ENCODE results near the gene CTSG.
"Not testable (repeated sequence)": the region's sequence is repeated elsewhere in the genome, so short reads cannot be mapped to it uniquely, and the experiment has no call there.

CTSG gene

GRCh38 chr14:24591004-24591403 is 15.0 kb upstream of the CTSG start:
- H3K4me1 ChIP-seq (ENCODE audit: control insufficient read depth, insufficient read depth, low read length); H3K9ac ChIP-seq (ENCODE audit: low read length); H3K4me3 ChIP-seq (ENCODE audit: low read length); H3K9me3 ChIP-seq (ENCODE audit: control insufficient read depth, low read length); H3K36me3 ChIP-seq (ENCODE audit: control insufficient read depth, insufficient read depth, low read length); H3K27me3 ChIP-seq (ENCODE audit: control insufficient read depth, insufficient read depth, low read length): not testable (repeated sequence)

- not testable (repeated sequence) for H3K9ac ChIP-seq (ENCODE audit: low read length); H3K4me3 ChIP-seq (ENCODE audit: low read length); H3K4me1 ChIP-seq (ENCODE audit: control insufficient read depth, insufficient read depth, low read length); H3K36me3 ChIP-seq (ENCODE audit: control insufficient read depth, insufficient read depth, low read length); H3K9me3 ChIP-seq (ENCODE audit: control insufficient read depth, low read length); H3K27me3 ChIP-seq (ENCODE audit: control insufficient read depth, insufficient read depth, low read length)
Observed at GRCh38 chr14:24584402-24584801, 8.4 kb upstream of the CTSG start.

GRCh38 chr14:24578558-24578957 is 2.5 kb upstream of the CTSG start:
- Histone ChIP-seq H3K4me3 (ENCODE audit: low read length) (no peak overlapping the region), H3K36me3 (ENCODE audit: control insufficient read depth, insufficient read depth, low read length) (no peaks in the 10 kb centered on the region), H3K4me1 (ENCODE audit: control insufficient read depth, insufficient read depth, low read length) (no peaks in the 10 kb centered on the region), H3K9ac (ENCODE audit: low read length) (no peak overlapping the region), H3K27me3 (ENCODE audit: control insufficient read depth, insufficient read depth, low read length) (no peaks in the 10 kb centered on the region), H3K9me3 (ENCODE audit: control insufficient read depth, low read length) (no peaks in the 10 kb centered on the region)

- no peak overlapping the region for H3K4me3 ChIP-seq (ENCODE audit: low read length)
- H3K4me1 ChIP-seq (ENCODE audit: control insufficient read depth, insufficient read depth, low read length): no peaks in the 10 kb centered on the region
- no peaks in the 10 kb centered on the region for H3K9me3 ChIP-seq (ENCODE audit: control insufficient read depth, low read length)
- no peak overlapping the region for H3K9ac ChIP-seq (ENCODE audit: low read length)
- no peaks in the 10 kb centered on the region for H3K36me3 ChIP-seq (ENCODE audit: control insufficient read depth, insufficient read depth, low read length)
- H3K27me3 ChIP-seq (ENCODE audit: control insufficient read depth, insufficient read depth, low read length): no peaks in the 10 kb centered on the region
Observed at GRCh38 chr14:24576771-24577170, 721 bp upstream of the CTSG start.

GRCh38 chr14:24574206-24574774 is 1.8 kb downstream of the CTSG start:
- H3K9me3 ChIP-seq (ENCODE audit: control insufficient read depth, low read length): no peaks in the 10 kb centered on the region
- no peaks in the 10 kb centered on the region for H3K27me3 ChIP-seq (ENCODE audit: control insufficient read depth, insufficient read depth, low read length)
- no peak overlapping the region for H3K4me3 ChIP-seq (ENCODE audit: low read length)
- no peak overlapping the region for H3K9ac ChIP-seq (ENCODE audit: low read length)
- no peaks in the 10 kb centered on the region for H3K4me1 ChIP-seq (ENCODE audit: control insufficient read depth, insufficient read depth, low read length)
- no peaks in the 10 kb centered on the region for H3K36me3 ChIP-seq (ENCODE audit: control insufficient read depth, insufficient read depth, low read length)

- no peaks in the 10 kb centered on the region for H3K9me3 ChIP-seq (ENCODE audit: control insufficient read depth, low read length)
- no peaks in the 10 kb centered on the region for H3K36me3 ChIP-seq (ENCODE audit: control insufficient read depth, insufficient read depth, low read length)
- no peak overlapping the region for H3K9ac ChIP-seq (ENCODE audit: low read length)
- H3K4me1 ChIP-seq (ENCODE audit: control insufficient read depth, insufficient read depth, low read length): no peaks in the 10 kb centered on the region
- no peak overlapping the region for H3K4me3 ChIP-seq (ENCODE audit: low read length)
- H3K27me3 ChIP-seq (ENCODE audit: control insufficient read depth, insufficient read depth, low read length): no peaks in the 10 kb centered on the region
Observed at GRCh38 chr14:24566318-24566717, 9.7 kb downstream of the CTSG start.

GRCh38 chr14:24565766-24566165 is 10.3 kb downstream of the CTSG start:
- Histone ChIP-seq H3K4me1 (ENCODE audit: control insufficient read depth, insufficient read depth, low read length) (no peaks in the 10 kb centered on the region), H3K4me3 (ENCODE audit: low read length) (no peak overlapping the region), H3K9me3 (ENCODE audit: control insufficient read depth, low read length) (no peaks in the 10 kb centered on the region), H3K27me3 (ENCODE audit: control insufficient read depth, insufficient read depth, low read length) (no peaks in the 10 kb centered on the region), H3K36me3 (ENCODE audit: control insufficient read depth, insufficient read depth, low read length) (no peaks in the 10 kb centered on the region), H3K9ac (ENCODE audit: low read length) (no peak overlapping the region)

- H3K9ac ChIP-seq (ENCODE audit: low read length): no peak overlapping the region
- H3K4me1 ChIP-seq (ENCODE audit: control insufficient read depth, insufficient read depth, low read length): no peaks in the 10 kb centered on the region
- H3K9me3 ChIP-seq (ENCODE audit: control insufficient read depth, low read length): no peaks in the 10 kb centered on the region
- H3K27me3 ChIP-seq (ENCODE audit: control insufficient read depth, insufficient read depth, low read length): no peaks in the 10 kb centered on the region
- H3K4me3 ChIP-seq (ENCODE audit: low read length): no peak overlapping the region
- H3K36me3 ChIP-seq (ENCODE audit: control insufficient read depth, insufficient read depth, low read length): no peaks in the 10 kb centered on the region
Observed at GRCh38 chr14:24563505-24563904, 12.5 kb downstream of the CTSG start.

GRCh38 chr14:24556756-24557155 is 19.3 kb downstream of the CTSG start:
- no peaks in the 10 kb centered on the region for H3K36me3 ChIP-seq (ENCODE audit: control insufficient read depth, insufficient read depth, low read length)

GRCh38 chr14:24549064-24549463 is 27.0 kb downstream of the CTSG start:
- not testable (repeated sequence) for H3K9me3 ChIP-seq (ENCODE audit: control insufficient read depth, low read length); H3K27me3 ChIP-seq (ENCODE audit: control insufficient read depth, insufficient read depth, low read length); H3K4me1 ChIP-seq (ENCODE audit: control insufficient read depth, insufficient read depth, low read length); H3K9ac ChIP-seq (ENCODE audit: low read length); H3K4me3 ChIP-seq (ENCODE audit: low read length); H3K36me3 ChIP-seq (ENCODE audit: control insufficient read depth, insufficient read depth, low read length)

More at GRCh38 chr14:24556756-24557155, 19.3 kb downstream of the CTSG start:
- Histone ChIP-seq H3K27me3 (ENCODE audit: control insufficient read depth, insufficient read depth, low read length) (no peaks in the 10 kb centered on the region), H3K9ac (ENCODE audit: low read length) (no peak overlapping the region), H3K9me3 (ENCODE audit: control insufficient read depth, low read length) (no peaks in the 10 kb centered on the region), H3K4me3 (ENCODE audit: low read length) (no peak overlapping the region), H3K4me1 (ENCODE audit: control insufficient read depth, insufficient read depth, low read length) (no peaks in the 10 kb centered on the region)

- Histone ChIP-seq H3K36me3 (ENCODE audit: control insufficient read depth, insufficient read depth, low read length) (no peaks in the 10 kb centered on the region), H3K4me1 (ENCODE audit: control insufficient read depth, insufficient read depth, low read length) (no peaks in the 10 kb centered on the region), H3K4me3 (ENCODE audit: low read length) (no peak overlapping the region), H3K27me3 (ENCODE audit: control insufficient read depth, insufficient read depth, low read length) (no peaks in the 10 kb centered on the region), H3K9me3 (ENCODE audit: control insufficient read depth, low read length) (no peaks in the 10 kb centered on the region), H3K9ac (ENCODE audit: low read length) (no peak overlapping the region)
Observed at GRCh38 chr14:24542346-24542936, 33.6 kb downstream of the CTSG start.

GRCh38 chr14:24535737-24536136 is 40.3 kb downstream of the CTSG start:
- H3K27me3 ChIP-seq (ENCODE audit: control insufficient read depth, insufficient read depth, low read length): no peaks in the 10 kb centered on the region
- no peak overlapping the region for H3K4me3 ChIP-seq (ENCODE audit: low read length)
- no peaks in the 10 kb centered on the region for H3K9me3 ChIP-seq (ENCODE audit: control insufficient read depth, low read length)
- H3K4me1 ChIP-seq (ENCODE audit: control insufficient read depth, insufficient read depth, low read length): no peaks in the 10 kb centered on the region
- no peak overlapping the region for H3K9ac ChIP-seq (ENCODE audit: low read length)
- H3K36me3 ChIP-seq (ENCODE audit: control insufficient read depth, insufficient read depth, low read length): no peaks in the 10 kb centered on the region

GRCh38 chr14:24534286-24534685 is 41.8 kb downstream of the CTSG start:
- no peaks in the 10 kb centered on the region for H3K36me3 ChIP-seq (ENCODE audit: control insufficient read depth, insufficient read depth, low read length)
- no peaks in the 10 kb centered on the region for H3K4me1 ChIP-seq (ENCODE audit: control insufficient read depth, insufficient read depth, low read length)
- H3K4me3 ChIP-seq (ENCODE audit: low read length): no peak overlapping the region
- H3K9ac ChIP-seq (ENCODE audit: low read length): no peak overlapping the region
- H3K9me3 ChIP-seq (ENCODE audit: control insufficient read depth, low read length): no peaks in the 10 kb centered on the region
- H3K27me3 ChIP-seq (ENCODE audit: control insufficient read depth, insufficient read depth, low read length): no peaks in the 10 kb centered on the region

All from mucosa of stomach (tissue), 1 donor.